HEK293 (cell line): ENCODE data around the gene NCKAP1.

Source experiments
- AEBP2 ChIP-seq: fragments of 450-650 bp; formaldehyde crosslinking; IDR thresholded peaks from 2 replicates; pipeline ENCODE4 v1.5.1; 2016; ENCODE audit warnings: missing biosample characterization, missing genetic modification characterization, borderline replicate concordance
- BCL11A ChIP-seq: fragments of 450-650 bp; formaldehyde crosslinking; IDR thresholded peaks from 2 replicates; pipeline ENCODE4 v1.5.1; 2016; ENCODE audit warnings: low read depth, missing biosample characterization, missing genetic modification characterization
- FEZF1 ChIP-seq: fragments of 450-650 bp; formaldehyde crosslinking; IDR thresholded peaks from 2 replicates; pipeline ENCODE4 v1.5.1; 2016; ENCODE audit warnings: missing biosample characterization, missing genetic modification characterization
- GLIS1 ChIP-seq: fragments of 450-650 bp; formaldehyde crosslinking; IDR thresholded peaks from 2 replicates; pipeline ENCODE4 v1.5.1; 2016; ENCODE audit warnings: missing biosample characterization, missing genetic modification characterization
- KLF17 ChIP-seq: fragments of 450-650 bp; formaldehyde crosslinking; IDR thresholded peaks from 2 replicates; pipeline ENCODE4 v1.5.1; 2016; ENCODE audit warnings: missing biosample characterization, missing genetic modification characterization
- SALL2 ChIP-seq: fragments of 450-650 bp; formaldehyde crosslinking; IDR thresholded peaks from 2 replicates; pipeline ENCODE4 v1.5.0; 2017; ENCODE audit warnings: missing biosample characterization, mild to moderate bottlenecking, missing genetic modification characterization, borderline replicate concordance
- SP2 ChIP-seq: fragments of 450-650 bp; formaldehyde crosslinking; IDR thresholded peaks from 2 replicates; pipeline ENCODE4 v1.5.1; 2016; ENCODE audit warnings: missing biosample characterization, missing genetic modification characterization
- TRIM28 ChIP-seq: IDR thresholded peaks from 2 replicates; pipeline ENCODE4 v1.6.1; 2011; ENCODE audit warnings: low read length, control low read depth, borderline replicate concordance
- ZNF133 ChIP-seq: fragments of 450-650 bp; formaldehyde crosslinking; IDR thresholded peaks from 2 replicates; pipeline ENCODE4 v1.5.1; 2016; ENCODE audit warnings: missing biosample characterization, missing genetic modification characterization
- ZNF239 ChIP-seq: fragments of 450-650 bp; formaldehyde crosslinking; IDR thresholded peaks from 2 replicates; pipeline ENCODE4 v1.5.1; 2016; ENCODE audit warnings: missing biosample characterization, missing genetic modification characterization
- ZNF335 ChIP-seq: fragments of 450-650 bp; formaldehyde crosslinking; conservative IDR thresholded peaks from 2 replicates; pipeline ENCODE4 v1.5.1; 2016; ENCODE audit warnings: missing biosample characterization, missing genetic modification characterization
- ZNF37A ChIP-seq: fragments of 450-650 bp; IDR thresholded peaks from 2 replicates; pipeline ENCODE4 v1.5.1; 2018; ENCODE audit warnings: missing biosample characterization, missing genetic modification characterization
- ZNF394 ChIP-seq: fragments of 450-650 bp; formaldehyde crosslinking; IDR thresholded peaks from 2 replicates; pipeline ENCODE4 v1.5.1; 2016; ENCODE audit warnings: missing biosample characterization, missing genetic modification characterization, mild to moderate bottlenecking, moderate library complexity, borderline replicate concordance
- ZNF398 ChIP-seq: fragments of 450-650 bp; formaldehyde crosslinking; IDR thresholded peaks from 2 replicates; pipeline ENCODE4 v1.5.1; 2017; ENCODE audit warnings: missing biosample characterization, missing genetic modification characterization
- ZNF501 ChIP-seq: fragments of 450-650 bp; formaldehyde crosslinking; IDR thresholded peaks from 2 replicates; pipeline ENCODE4 v1.5.1; 2016; ENCODE audit warnings: missing biosample characterization, missing genetic modification characterization
- ZNF521 ChIP-seq: fragments of 450-650 bp; formaldehyde crosslinking; IDR thresholded peaks from 2 replicates; pipeline ENCODE4 v1.5.1; 2017; ENCODE audit warnings: missing biosample characterization, mild to moderate bottlenecking, missing genetic modification characterization
- ZNF544 ChIP-seq: fragments of 450-650 bp; formaldehyde crosslinking; IDR thresholded peaks from 2 replicates; pipeline ENCODE4 v1.5.0; 2017; ENCODE audit warnings: missing biosample characterization, missing genetic modification characterization
- ZNF555 ChIP-seq: fragments of 450-650 bp; formaldehyde crosslinking; conservative IDR thresholded peaks from 2 replicates; pipeline ENCODE4 v1.5.1; 2017; ENCODE audit warnings: missing biosample characterization, mild to moderate bottlenecking, missing genetic modification characterization, inconsistent platforms
- ZNF600 ChIP-seq: fragments of 450-650 bp; formaldehyde crosslinking; IDR thresholded peaks from 2 replicates; pipeline ENCODE4 v1.5.1; 2016; ENCODE audit warnings: missing biosample characterization, missing genetic modification characterization
- ZNF626 ChIP-seq: fragments of 450-650 bp; sonication (Bioruptor Pico); formaldehyde crosslinking; IDR thresholded peaks from 2 replicates; pipeline ENCODE4 v1.5.1; 2018; ENCODE audit warnings: missing biosample characterization, missing genetic modification characterization, inconsistent platforms
- ZNF660 ChIP-seq: fragments of 450-650 bp; IDR thresholded peaks from 2 replicates; pipeline ENCODE4 v1.5.1; 2018; ENCODE audit warnings: missing biosample characterization, mild to moderate bottlenecking, missing genetic modification characterization
- ZNF692 ChIP-seq: fragments of 450-650 bp; formaldehyde crosslinking; IDR thresholded peaks from 2 replicates; pipeline ENCODE4 v1.5.1; 2016; ENCODE audit warnings: missing biosample characterization, missing genetic modification characterization
- ZNF791 ChIP-seq: fragments of 450-650 bp; formaldehyde crosslinking; IDR thresholded peaks from 2 replicates; pipeline ENCODE4 v1.5.1; 2016; ENCODE audit warnings: missing biosample characterization, missing genetic modification characterization
- ZNF830 ChIP-seq: fragments of 450-650 bp; IDR thresholded peaks from 2 replicates; pipeline ENCODE4 v1.5.0; 2018; ENCODE audit warnings: missing biosample characterization, missing genetic modification characterization, low read depth, mild to moderate bottlenecking, moderate library complexity
- ZNF837 ChIP-seq: fragments of 450-650 bp; formaldehyde crosslinking; IDR thresholded peaks from 2 replicates; pipeline ENCODE4 v1.5.1; 2016; ENCODE audit warnings: missing biosample characterization, missing genetic modification characterization
- ZSCAN18 ChIP-seq: fragments of 450-650 bp; formaldehyde crosslinking; IDR thresholded peaks from 2 replicates; pipeline ENCODE4 v1.5.1; 2016; ENCODE audit warnings: missing biosample characterization, missing genetic modification characterization
- ZXDB ChIP-seq: fragments of 450-650 bp; formaldehyde crosslinking; IDR thresholded peaks from 2 replicates; pipeline ENCODE4 v1.5.1; 2016; ENCODE audit warnings: missing biosample characterization, missing genetic modification characterization
- TF ChIP-seq, protein P1 (sequence below): fragments of 450-650 bp; formaldehyde crosslinking; optimal IDR thresholded peaks from 2 replicates; pipeline ENCODE3; 2016; ENCODE audit warnings: missing biosample characterization, mild to moderate bottlenecking, missing genetic modification characterization
- TF ChIP-seq, protein P2 (sequence below): fragments of 450-650 bp; IDR thresholded peaks from 2 replicates; pipeline ENCODE4 v1.5.1; 2018; ENCODE audit warnings: missing biosample characterization, mild to moderate bottlenecking, missing genetic modification characterization

The NCKAP1 gene

DNA sequence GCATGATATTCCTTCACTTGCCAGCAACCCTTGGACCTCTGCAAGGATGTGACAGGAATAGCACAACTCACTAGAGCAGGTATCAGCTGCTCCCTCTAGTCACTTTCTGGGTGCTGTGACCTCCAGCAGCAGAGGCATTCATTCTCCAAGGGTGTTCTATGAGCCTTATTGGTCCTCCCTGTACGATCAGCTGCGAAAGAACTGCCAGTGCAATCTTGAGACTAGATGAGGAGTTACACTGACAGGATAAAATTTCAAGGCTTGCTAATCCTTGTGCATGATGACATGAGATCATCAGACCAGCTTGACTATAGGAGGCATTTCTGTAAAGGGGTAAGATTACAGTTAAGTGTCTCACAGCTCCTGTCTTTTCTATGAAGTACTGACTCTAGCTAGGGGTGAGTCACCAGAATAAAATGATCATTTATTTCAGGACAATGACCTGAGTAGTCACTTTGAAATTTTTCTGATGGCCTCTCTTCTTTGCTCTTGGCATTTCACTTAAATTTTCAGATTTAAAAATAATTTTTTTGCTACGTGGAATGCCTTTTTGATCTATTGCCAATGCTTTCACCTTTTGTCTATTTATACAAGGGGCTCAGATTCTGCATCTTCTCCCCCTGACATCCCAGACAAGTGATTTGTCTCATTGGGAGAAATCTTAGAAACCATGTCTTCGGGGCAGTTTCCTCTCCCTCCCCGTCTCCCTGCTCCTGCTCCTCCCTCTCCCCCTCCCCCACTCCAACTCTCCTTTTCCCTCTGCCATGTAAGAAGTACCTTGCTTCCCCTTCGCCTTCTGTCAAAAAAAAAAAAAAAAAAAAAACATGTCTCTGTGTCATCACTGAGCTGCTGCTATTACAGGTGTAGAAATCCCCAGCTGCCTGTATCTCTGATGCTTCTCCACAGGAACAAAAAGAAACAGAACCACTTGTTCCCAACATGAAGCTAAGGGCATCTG, 122.6 kb downstream of the NCKAP1 start (continued):
- TF ChIP-seq KLF17 (tag by site-specific recombination) (0 out of 2 replicates have a peak, but pooled peaks have one; percentile 14), ZNF335 (tag by site-specific recombination) (no peak), SALL2 (tag by site-specific recombination) (no peak), GLIS1 (peak; percentile 67; the same call in 1 of the 2 replicates), ZNF660 (tag by site-specific recombination) (peak; percentile 91; the same call in 1 of the 2 replicates), ZNF133 (tag by site-specific recombination) (no peak), ZNF501 (tag by site-specific recombination) (peak; percentile 34; the same call in 1 of the 2 replicates), ZNF837 (tag by site-specific recombination) (no peak), ZNF600 (tag by site-specific recombination) (no peak), FEZF1 (tag by site-specific recombination) (peak; percentile 83), ZXDB (tag by site-specific recombination) (peak; percentile 54; the same call in 1 of the 2 replicates), ZNF394 (tag by site-specific recombination) (peak; percentile 58; the same call in 1 of the 2 replicates), SP2 (tag by site-specific recombination) (no peak), ZNF830 (tag by site-specific recombination) (no peak), ZSCAN18 (tag by site-specific recombination) (no peak), ZNF626 (tag by site-specific recombination) (no peak), TRIM28 (peak; percentile 45; the same call in 1 of the 2 replicates), ZNF521 (tag by site-specific recombination) (no peak), ZNF544 (no peak), ZNF398 (tag by site-specific recombination) (peak; percentile 57), BCL11A (tag by site-specific recombination) (peak; percentile 20; the same call in 1 of the 2 replicates), AEBP2 (tag by site-specific recombination) (no peak), ZNF555 (tag by site-specific recombination) (no peak), ZNF692 (no peak), ZNF37A (tag by site-specific recombination) (no peak), ZNF791 (tag by site-specific recombination) (no peak), ZNF239 (tag by site-specific recombination) (no peak)
- TF ChIP-seq, protein P1, sequence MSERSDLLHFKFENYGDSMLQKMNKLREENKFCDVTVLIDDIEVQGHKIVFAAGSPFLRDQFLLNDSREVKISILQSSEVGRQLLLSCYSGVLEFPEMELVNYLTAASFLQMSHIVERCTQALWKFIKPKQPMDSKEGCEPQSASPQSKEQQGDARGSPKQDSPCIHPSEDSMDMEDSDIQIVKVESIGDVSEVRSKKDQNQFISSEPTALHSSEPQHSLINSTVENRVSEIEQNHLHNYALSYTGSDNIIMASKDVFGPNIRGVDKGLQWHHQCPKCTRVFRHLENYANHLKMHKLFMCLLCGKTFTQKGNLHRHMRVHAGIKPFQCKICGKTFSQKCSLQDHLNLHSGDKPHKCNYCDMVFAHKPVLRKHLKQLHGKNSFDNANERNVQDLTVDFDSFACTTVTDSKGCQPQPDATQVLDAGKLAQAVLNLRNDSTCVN (tag by site-specific recombination), result no peak
- TF ChIP-seq, protein P2, sequence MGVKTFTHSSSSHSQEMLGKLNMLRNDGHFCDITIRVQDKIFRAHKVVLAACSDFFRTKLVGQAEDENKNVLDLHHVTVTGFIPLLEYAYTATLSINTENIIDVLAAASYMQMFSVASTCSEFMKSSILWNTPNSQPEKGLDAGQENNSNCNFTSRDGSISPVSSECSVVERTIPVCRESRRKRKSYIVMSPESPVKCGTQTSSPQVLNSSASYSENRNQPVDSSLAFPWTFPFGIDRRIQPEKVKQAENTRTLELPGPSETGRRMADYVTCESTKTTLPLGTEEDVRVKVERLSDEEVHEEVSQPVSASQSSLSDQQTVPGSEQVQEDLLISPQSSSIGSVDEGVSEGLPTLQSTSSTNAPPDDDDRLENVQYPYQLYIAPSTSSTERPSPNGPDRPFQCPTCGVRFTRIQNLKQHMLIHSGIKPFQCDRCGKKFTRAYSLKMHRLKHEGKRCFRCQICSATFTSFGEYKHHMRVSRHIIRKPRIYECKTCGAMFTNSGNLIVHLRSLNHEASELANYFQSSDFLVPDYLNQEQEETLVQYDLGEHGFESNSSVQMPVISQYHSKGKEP, result peak; percentile 75
